Hematopoietic multipotent progenitor cell treated with erythropoietin and hydrocortisone succinate and interleukin-3 and kit ligand, for 8 days (in vitro differentiated cells): Measurements from ENCODE around the gene CRYGC.
"Not testable (repeated sequence)": the region's sequence is repeated elsewhere in the genome, so short reads cannot be mapped to it uniquely, and the experiment has no call there.

Experiments
- DNase-seq: peaks from one replicate; pipeline ENCODE4 v3.0.0-alpha.2; 2015

The CRYGC gene

GRCh38 chr2:208129744-208130711 is at the start of gene CRYGC:
Gene CRYGC, minus strand, starts transcription at chr2:208129828. Its CDS starts 36 bp downstream, at chr2:208129792.
- no peak for DNase-seq

- no peak for DNase-seq
Measured at GRCh38 chr2:208179028-208179609, 49.5 kb upstream of the CRYGC start.

GRCh38 chr2:208175840-208176153 is 46.2 kb upstream of the CRYGC start:
- DNase-seq: no peak

- peak; percentile 79 for DNase-seq
Measured at GRCh38 chr2:208175069-208175839, 45.6 kb upstream of the CRYGC start.

- no peak for DNase-seq
Measured at GRCh38 chr2:208174144-208174543, 44.5 kb upstream of the CRYGC start.

- DNase-seq: peak; percentile 55
Measured at GRCh38 chr2:208172125-208172524, 42.5 kb upstream of the CRYGC start.

- DNase-seq: no peak
Measured at GRCh38 chr2:208164951-208165755, 35.5 kb upstream of the CRYGC start.

- DNase-seq: no peak
Measured at GRCh38 chr2:208163489-208163888, 33.9 kb upstream of the CRYGC start, which contains the start of gene CRYGA. Gene CRYGA, minus strand, starts transcription at chr2:208163589. Its CDS starts 33 bp downstream, at chr2:208163556.

GRCh38 chr2:208156439-208156838 is 26.8 kb upstream of the CRYGC start:
- DNase-seq: no peak

- DNase-seq: peak; percentile 11
Measured at GRCh38 chr2:208153156-208153555, 23.5 kb upstream of the CRYGC start.

- DNase-seq: no peak
Measured at GRCh38 chr2:208150956-208151355, 21.3 kb upstream of the CRYGC start.

GRCh38 chr2:208150094-208150493 is 20.5 kb upstream of the CRYGC start:
- DNase-seq: no peak

GRCh38 chr2:208148803-208149202 is 19.2 kb upstream of the CRYGC start:
- DNase-seq: no peak

GRCh38 chr2:208147759-208148158 is 18.1 kb upstream of the CRYGC start:
- DNase-seq: no peak

GRCh38 chr2:208147008-208147407 is 17.4 kb upstream of the CRYGC start:
- DNase-seq: no peak

- no peak for DNase-seq
Measured at GRCh38 chr2:208146006-208146405, 16.4 kb upstream of the CRYGC start, which contains the start of gene CRYGB. Gene CRYGB, minus strand, starts transcription at chr2:208146158. Its CDS starts 38 bp downstream, at chr2:208146120.

- no peak for DNase-seq
Measured at GRCh38 chr2:208142925-208143799, 13.5 kb upstream of the CRYGC start.

GRCh38 chr2:208142240-208142924 is 12.8 kb upstream of the CRYGC start:
- no peak for DNase-seq

GRCh38 chr2:208139447-208139846 is 9.8 kb upstream of the CRYGC start:
- DNase-seq: no peak

GRCh38 chr2:208138334-208138733 is 8.7 kb upstream of the CRYGC start:
- DNase-seq: not testable (repeated sequence)

- DNase-seq: no peak
Measured at GRCh38 chr2:208136716-208137094, 7.1 kb upstream of the CRYGC start.
